ENCODE results near the gene LAMB1.
"Not testable (repeated sequence)": the region's sequence is repeated elsewhere in the genome, so short reads cannot be mapped to it uniquely, and the experiment has no call there.

LAMB1 gene

GRCh38 chr7:108002726-108003598, at the start of gene LAMB1:
TSS of gene LAMB1 (minus strand) at chr7:108003161. CDS start at chr7:108002885, 276 bp downstream.
- no peak for DNase-seq (ENCODE audit: low read depth in 2 of 2)

DNA sequence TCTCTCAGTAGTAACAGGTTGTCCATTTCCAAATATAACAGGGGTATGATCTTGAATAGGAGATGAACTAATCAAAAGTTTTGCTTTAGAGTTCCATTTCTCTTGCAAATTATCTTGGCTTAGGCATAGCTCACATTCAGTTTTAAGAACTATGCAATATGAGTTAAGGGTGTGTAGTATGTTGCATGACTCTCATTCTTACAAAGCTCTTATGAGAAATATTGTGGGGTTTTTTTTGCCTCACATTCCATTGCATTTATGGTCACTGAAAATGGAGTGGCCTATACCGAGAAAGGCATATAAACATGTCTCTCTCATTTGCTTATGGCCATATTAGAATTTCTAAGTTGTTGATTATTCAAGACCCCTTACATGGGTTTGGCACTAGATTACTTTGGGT, 48.5 kb upstream of the LAMB1 start:
- DNase-seq (ENCODE audit: low read depth in 2 of 2), result no peak

GRCh38 chr7:108049962-108050361, 47.0 kb upstream of the LAMB1 start:
- no peak for DNase-seq (ENCODE audit: low read depth in 2 of 2)

DNA sequence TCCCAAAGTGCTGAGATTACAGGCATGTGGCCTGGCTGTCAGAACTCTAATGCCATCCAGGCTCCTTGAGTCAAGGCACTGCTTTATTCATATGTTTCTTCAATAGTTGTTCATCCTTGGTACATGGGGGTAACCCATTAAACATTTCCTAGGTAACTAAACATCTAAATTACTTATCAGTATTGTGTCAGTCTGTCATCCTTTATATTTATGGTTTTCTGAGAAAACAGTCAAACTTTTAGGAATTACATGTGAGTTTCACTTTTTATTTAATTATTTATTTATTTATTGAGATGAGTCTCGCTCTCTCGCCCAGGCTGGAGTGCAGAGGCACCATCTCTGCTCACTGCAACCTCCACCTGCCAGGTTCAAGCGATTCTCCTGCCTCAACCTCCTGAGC, 45.5 kb upstream of the LAMB1 start:
- DNase-seq (ENCODE audit: low read depth in 2 of 2), result no peak

GRCh38 chr7:108046952-108047506, 44.1 kb upstream of the LAMB1 start:
- DNase-seq (ENCODE audit: low read depth in 2 of 2), result no peak

DNA sequence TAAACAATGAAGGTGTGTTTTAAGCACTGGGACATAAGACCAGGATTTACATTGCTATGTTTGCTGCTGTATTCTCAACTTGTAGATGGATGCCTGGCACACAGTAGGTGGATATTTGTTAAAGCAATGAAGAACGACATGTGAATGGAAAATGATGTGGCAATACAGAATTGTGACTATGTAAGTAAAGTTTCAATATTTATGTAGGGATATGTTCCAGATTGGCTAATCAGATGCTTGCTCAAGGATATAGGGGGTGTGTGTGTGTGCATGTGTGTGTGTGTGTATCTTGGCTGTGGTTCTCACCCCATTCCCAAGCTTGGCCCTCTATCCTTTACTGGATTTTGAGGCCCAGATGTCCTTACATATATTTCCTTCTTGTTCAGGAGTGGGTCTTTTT, 42.7 kb upstream of the LAMB1 start:
- no peak for DNase-seq (ENCODE audit: low read depth in 2 of 2)

- no peak for DNase-seq (ENCODE audit: low read depth in 2 of 2)
These were observed 42.2 kb upstream of the LAMB1 start for GRCh38 chr7:108045154-108045553.

DNA sequence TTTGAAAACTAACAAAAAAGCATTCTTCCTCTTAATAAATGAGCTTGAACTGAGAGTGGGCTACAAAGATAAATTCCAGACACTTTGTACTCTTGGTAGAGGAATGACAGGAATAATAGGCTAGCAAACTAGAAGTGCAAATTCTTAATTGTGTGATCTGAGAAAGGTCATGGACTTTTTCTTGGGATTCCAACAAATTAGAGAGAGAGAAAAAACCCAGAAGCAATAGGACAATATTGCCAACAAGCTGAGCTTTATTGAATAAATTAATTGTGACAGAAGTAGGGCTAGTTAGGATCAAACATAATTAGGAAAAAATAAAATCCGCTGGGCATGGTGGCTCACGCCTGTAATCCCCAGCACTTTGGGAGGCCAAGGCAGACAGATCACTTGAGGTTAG, 41.4 kb upstream of the LAMB1 start:
- DNase-seq (ENCODE audit: low read depth in 2 of 2), result no peak

DNA sequence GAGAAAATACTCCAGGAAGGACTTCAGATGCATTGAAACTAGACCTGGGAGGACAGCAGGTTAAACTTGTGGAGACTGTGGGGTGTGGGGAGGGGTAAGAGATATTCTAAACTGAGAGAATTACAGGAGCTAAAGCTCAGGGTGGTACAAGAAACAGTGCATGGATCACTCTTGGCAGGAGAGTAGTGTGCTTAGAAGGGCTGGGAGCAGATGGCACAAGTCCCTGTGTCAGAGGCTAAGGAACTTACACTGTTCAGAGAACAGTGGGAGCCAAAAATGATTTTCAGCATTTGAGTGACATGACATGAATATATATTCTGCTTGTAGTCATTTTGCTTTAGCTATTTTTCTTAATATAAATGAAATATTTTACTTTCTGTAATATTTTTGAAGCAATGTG, 36.0 kb upstream of the LAMB1 start:
- no peak for DNase-seq (ENCODE audit: low read depth in 2 of 2)

GRCh38 chr7:108037741-108038140, 34.8 kb upstream of the LAMB1 start:
- no peak for DNase-seq (ENCODE audit: low read depth in 2 of 2)

DNA sequence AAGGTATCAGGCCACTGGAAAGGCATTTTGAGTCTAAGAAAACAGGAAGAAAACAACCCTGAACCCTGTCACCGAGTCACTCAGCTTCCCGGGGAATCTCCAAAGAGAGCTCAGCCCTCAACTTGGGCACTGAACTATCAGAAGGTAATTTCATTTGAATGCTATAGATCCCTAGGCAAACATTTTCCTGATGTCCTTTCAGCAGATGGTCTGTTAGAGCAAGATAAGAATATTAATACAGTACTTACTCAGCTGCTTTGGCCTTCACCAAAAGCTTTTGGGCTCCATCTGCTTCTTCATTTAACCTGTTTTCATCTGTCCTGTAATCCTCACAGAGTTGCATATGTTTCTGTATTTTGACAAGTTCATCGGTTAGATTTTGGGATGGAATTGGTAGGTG, 34.2 kb upstream of the LAMB1 start:
- no peak for DNase-seq (ENCODE audit: low read depth in 2 of 2)

- DNase-seq (ENCODE audit: low read depth in 2 of 2), result no peak
These were observed 31.6 kb upstream of the LAMB1 start for GRCh38 chr7:108034586-108034985.

GRCh38 chr7:108033776-108034497, 31.0 kb upstream of the LAMB1 start:
- no peak for DNase-seq (ENCODE audit: low read depth in 2 of 2)

DNA sequence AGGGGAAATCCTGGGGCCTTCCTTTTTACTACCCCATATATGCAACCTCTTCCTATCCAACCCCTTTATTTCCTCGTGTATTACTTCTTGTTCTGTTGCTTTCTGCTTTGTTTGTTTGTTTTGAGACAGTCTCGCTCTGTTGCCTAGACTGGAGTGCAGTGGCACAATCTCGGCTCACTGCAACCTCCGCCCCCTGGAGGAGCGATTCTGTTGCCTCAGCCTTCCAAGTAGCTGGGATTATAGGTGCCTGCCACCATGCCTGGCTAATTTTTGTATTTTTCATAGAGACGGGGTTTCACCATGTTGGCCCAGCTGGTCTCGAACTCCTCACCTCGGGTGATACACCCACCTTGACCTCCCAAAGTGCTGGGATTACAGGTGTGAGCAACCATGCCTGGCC, 30.3 kb upstream of the LAMB1 start:
- DNase-seq (ENCODE audit: low read depth in 2 of 2), result not testable (repeated sequence)

DNA sequence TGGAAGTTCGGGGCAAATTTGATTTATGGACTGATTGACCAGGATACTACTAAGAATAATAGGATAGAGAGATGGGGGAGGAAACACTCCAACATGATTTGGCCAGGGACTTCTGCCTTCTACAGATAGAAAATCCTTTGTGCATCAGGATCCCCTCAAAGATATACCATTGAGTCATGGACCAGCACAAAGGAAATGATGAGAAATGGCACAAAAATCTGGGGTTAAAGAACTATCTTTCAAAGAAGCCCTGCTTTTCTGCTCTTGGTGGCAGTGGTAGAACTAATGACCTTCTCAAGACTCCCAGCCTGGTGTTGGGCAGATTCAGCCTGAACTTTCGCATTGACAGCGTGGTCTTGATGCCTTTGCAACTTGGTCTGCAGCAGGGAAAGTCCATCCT, 27.6 kb upstream of the LAMB1 start:
- DNase-seq (ENCODE audit: low read depth in 2 of 2), result no peak

- no peak for DNase-seq (ENCODE audit: low read depth in 2 of 2)
These were observed 26.1 kb upstream of the LAMB1 start for GRCh38 chr7:108029034-108029433.

- no peak for DNase-seq (ENCODE audit: low read depth in 2 of 2)
These were observed 25.1 kb upstream of the LAMB1 start for GRCh38 chr7:108028111-108028510.

DNA sequence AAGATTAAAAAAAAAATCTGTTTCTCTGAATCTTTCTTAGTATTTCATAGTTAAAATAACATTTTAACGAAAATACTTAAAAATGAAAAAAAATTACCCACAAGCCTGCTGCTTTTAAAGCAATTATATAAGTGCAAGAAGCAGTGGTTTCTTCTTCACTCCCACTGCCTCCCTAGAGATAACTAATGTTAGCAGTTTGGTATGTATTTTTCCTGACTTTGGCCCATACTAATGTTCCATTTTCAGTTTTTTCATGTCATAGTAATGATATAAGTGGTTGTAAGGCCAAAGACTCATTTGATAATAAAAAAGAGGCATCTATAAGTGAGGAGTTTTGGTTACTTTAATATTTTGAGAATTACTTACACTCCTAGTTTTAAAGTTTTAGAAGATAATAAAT, 24.3 kb upstream of the LAMB1 start:
- DNase-seq (ENCODE audit: low read depth in 2 of 2), result no peak

GRCh38 chr7:108026647-108027046, 23.7 kb upstream of the LAMB1 start:
- DNase-seq (ENCODE audit: low read depth in 2 of 2), result no peak

DNA sequence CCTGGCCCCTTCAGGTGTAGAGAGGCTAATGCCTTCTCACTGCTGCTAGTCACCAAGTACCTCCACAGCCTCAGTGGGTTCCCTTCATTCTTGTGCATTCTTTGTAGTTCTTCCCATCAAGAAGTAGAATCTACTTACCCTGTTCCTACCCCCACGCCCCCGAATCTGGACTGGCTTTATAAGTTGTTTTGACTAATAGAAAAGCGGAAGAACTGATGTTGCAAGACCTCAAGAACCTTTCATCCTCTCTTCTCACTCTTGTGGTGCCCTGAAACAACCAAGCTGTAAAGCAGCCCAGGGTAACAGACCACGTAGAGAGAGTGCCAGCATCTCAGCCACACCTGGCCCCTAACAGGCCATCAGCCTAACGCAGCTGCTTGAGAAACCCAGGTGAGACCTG, 23.2 kb upstream of the LAMB1 start:
- DNase-seq (ENCODE audit: low read depth in 2 of 2), result no peak

- DNase-seq (ENCODE audit: low read depth in 2 of 2), result no peak
These were observed 21.6 kb upstream of the LAMB1 start for GRCh38 chr7:108024538-108024937.

GRCh38 chr7:108020585-108020984, 17.6 kb upstream of the LAMB1 start:
- no peak for DNase-seq (ENCODE audit: low read depth in 2 of 2)

DNA sequence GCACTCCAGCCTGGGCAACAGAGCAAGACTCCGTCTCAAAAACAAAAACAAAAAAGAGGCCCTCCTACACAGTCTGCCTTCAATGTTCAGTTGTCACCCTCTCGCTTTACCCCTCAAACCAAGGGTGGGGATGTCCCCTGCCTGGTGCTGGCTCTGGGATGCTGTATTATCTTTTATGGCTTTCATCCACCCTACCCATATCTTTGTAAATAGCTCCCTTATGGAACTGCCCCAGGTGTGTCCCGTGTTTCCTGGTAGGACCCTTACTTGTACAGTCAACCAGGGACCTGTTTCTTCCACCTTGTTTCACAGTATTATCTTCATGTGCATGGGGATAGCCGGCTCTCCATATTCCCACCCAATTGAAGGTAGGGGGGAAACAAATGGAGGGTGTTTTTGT, 15.7 kb upstream of the LAMB1 start:
- DNase-seq (ENCODE audit: low read depth in 2 of 2), result no peak

Data from stimulated activated CD4-positive, alpha-beta T cell treated with anti-CD3 and anti-CD28 coated beads, Interleukin-4, amount 100 ng/mL, for 48 hours (primary cell).